ENCODE measurements around the gene TRPV3.

- TF ChIP-seq CTCF (IDR thresholded peaks at IDR 0.05; ENCODE audit: low read depth, low read length, poor library complexity, severe bottlenecking) (no peak), EZH2phosphoT487 (IDR thresholded peaks at IDR 0.05; ENCODE audit: borderline replicate concordance, low read length) (no peak)
Observed at GRCh38 chr17:3532859-3533142, 24.8 kb downstream of the TRPV3 start.
